NCI-H2081 (cell line): ENCODE measurements around the gene USH2A.
A peak's percentile ranks its signal among the peaks of the same experiment; 100 is the strongest.

Experiments used
- DNase-seq, 2 experiments: peaks; one replicate each; lab custom pipeline; 2025; lab: John Stamatoyannopoulos, UW

USH2A gene

DNA sequence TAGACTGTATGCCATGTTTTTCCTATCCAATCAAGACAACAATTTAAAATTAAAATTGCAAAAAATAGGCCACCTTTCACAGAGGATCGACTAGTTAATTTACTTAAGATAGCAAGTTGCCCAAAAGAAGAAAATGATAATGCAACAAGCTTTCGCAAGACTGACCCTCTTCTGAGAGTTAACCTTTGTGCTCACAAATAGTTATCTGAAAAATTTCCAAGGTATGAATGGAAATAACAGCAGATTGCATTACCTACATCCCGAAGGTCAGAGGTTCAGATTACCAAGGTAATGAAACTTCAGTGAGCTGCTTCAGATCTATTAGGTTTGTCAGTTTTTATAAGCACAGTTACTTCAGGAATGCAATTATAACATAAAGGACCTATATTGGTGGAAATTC, 558.2 kb downstream of the USH2A start:
- DNase-seq: no peak

DNA sequence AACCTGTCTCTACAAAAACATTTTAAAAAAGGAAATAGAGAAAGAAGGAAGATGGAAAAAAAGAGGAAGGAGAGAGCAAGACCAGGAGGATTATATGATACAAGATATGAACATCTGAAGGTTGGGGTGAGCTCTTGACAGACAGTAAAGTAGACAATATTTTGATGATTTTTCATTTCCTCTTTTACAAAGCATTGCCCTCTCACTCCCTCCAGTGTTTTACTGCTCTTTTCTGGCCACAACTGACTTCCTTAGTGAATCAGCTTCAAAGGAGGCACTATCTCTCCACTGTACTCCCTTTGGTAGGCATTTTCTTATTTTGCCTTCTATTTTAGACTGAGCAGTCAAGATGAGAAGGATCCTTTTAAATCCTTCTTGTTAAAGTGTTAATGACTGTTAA, 559.5 kb downstream of the USH2A start:
- no peak for DNase-seq

DNA sequence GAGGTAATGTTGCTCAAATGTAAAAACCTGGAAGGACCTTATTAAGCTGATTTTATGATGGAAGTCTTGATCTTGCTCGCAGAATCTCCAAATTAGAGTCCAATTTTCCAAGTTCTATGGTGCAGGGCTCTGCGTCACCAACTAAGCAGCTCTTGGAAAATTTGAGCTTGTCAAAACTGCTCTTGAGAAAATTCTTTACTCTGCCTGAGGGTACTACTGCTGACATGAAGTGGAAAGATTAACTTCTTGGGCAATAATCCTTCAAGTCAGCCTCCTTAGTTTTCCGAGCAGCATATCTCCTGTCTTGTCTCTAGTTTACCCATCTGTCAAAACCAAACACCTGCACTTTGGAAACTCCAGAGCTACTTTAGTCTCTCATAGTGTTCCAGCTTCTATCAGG, 562.4 kb downstream of the USH2A start:
- DNase-seq: no peak

DNA sequence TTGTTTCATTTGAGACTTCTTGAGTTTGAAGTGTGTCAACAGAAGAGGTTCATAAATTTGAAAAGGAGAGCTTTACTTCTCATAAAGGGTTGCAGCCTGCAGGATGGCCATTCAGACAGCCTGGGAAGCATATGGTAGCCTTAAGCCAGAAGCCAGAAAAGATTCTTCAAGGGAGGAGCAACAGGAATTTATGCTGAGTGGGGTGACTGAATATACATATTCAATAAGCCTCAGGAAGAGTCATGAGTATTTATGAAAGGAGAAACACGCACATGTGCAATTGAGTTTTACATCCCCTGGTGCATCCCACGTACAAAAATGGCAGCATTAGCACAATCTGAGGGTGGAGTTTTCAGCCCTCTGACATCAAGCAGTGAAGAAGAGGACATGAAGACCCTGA, 565.9 kb downstream of the USH2A start:
- no peak for DNase-seq

DNA sequence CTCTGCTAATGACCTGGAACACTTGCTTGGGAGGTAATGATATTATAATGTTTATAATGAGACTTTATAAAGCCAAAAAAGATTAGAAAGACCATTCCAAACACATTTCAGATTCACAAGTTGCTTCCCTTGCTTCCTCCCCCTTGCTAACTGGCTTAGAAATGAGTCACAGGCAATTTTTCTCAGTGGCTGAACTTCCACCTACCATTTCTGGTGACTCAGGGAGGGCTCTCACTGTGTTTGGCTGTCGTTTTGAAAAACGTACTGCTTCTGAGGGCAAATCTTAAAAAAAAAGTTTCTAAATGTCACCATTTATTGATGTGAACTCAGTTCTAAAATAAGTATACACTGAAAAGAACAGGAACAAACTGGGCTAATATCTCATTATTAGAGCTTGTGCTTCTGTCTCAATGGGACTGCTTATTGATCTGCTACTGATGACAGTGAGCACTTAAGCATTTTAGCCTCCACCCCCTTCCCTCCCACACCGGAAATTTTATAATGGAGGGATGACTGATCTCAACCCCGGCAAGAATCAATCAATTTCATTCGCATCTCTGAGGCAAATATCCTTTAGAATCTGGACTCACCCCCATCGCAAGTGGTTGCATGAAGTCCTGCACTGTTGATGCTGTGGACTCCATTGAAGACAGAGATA, 577.9 kb downstream of the USH2A start:
- no peak for DNase-seq

DNA sequence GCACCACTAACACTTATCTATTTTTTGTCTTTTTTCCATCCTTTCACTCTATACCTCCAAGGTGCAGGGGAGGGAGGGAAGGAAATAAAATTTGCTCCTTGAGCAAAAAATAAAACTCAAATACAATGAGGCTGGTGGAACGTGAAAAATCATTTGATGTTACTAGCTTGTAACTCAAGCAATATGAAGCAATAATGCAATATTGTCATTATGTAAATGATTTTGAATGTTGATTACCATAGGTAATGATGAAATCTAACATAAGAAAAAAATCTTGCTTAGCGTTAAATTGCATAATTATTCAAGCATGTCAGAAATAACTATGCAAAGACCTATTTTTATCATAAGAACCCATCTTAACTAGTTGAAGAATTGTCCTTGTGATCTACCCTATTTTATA, 578.5 kb downstream of the USH2A start:
- DNase-seq: no peak

DNA sequence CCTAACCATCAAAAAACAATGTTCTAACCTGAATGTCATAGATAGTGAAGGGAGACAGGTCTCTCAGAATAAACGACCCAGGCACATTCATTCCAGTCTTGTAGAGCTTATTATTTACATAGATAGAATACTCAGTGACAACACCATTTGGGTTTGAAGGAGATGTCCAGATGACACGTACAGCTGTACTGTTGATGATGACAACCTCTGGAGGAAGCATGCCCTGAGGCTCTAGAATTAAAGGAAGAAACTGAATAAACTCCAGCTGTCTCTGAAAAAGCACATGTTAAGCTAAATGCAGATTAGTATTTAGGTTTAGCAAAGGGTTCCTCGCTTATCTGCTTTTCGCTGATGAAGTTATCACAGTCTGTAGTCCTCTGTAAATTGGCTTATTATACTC, 579.0 kb downstream of the USH2A start:
- DNase-seq: no peak

DNA sequence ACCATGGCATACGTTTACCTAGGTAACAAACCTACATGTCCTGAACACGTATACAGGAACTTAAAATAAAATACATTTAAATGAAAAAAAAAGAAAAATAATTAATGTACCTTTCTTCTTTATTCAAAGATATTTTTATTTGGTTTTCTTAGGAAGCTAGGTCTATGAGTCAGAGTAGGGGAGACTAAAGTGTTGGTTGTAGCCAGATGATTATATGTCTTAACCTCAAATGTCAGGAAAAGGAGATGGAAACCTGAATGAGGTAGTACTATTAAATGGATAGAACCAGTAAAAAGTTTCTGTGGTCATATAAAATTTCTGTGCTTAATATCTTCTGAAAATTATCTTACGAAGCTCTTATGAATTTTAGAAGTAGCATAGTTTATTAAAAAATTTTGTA, 580.3 kb downstream of the USH2A start:
- no peak for DNase-seq

DNA sequence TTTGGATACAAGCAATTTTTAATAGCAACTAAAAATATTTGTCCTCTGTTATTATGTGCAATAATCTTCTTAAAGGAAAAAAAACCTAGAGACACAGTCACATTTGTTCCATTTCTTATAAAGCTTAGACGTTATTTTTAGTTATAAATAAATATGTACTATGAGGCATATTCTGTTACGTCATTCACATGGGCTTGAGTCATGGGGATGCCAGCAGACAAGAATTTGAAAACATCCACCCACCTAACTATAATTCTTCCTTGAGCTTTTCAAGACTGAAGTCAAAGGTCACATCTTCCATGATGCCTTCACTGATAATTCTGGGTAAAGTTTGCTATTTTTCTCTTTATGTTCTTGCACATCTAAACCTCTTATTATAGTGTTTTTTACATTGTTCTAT, 587.3 kb downstream of the USH2A start:
- no peak for DNase-seq

DNA sequence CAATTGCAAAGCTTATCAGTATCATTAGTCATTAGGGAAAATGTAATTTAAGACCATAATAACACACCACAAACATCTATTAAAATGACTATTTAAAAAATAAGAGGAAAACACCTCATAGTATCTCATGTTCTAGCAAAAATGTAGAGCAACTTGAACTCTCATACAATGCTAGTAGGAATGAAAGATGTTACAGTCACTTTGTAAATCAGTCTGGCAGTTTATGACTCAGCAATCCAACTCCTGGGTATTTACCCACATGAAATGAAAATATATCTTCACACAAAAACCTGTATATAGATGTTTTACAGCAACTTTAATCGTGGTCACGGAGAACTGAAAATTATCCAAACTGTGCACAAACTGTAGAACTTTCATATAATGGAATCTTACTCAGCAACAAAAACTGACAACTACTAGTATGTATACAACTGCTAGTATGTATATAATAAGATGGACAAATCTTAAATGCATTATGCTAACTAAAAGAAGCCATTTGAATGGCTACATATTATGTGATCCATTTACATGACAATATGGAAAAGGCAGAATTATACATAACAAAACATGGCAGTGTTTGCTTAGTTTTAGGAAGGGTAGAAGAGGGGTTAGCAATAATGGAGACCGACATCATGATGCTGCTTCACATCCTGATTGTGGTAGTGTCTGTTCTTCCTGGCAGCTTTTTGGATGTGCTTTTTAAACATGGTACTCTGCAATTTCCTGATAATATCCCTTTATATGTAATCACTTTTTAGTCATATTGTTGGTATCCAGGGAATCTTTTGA, 589.1 kb downstream of the USH2A start:
- no peak for DNase-seq

DNA sequence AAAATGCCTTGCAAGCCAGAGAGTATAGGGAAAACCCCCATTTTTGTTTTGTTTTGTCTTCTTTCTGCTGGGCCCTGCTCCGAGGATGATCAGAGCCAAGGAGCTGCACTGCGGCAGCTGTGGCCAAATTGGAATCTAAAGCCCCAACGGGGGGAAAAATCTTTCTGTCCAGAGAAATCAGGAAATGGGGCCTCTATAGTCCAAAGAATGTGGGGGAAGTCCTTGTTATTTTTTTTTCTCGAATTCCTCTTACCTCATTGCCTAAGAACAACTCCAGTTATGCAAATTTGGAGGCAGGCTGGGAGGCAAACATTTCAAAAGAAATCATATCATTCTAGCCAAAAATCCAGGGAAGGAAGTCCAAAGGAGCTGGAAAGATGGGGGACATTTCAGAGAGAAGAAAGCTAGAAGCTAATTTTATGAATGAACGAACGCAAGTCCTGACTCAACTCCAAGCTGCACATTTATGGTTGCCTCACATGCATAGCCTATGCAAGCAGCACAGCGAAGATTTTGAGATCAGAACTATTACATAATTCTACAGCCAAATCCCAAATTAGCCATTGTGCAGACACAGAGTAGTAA, 592.9 kb downstream of the USH2A start:
- DNase-seq: no peak

DNA sequence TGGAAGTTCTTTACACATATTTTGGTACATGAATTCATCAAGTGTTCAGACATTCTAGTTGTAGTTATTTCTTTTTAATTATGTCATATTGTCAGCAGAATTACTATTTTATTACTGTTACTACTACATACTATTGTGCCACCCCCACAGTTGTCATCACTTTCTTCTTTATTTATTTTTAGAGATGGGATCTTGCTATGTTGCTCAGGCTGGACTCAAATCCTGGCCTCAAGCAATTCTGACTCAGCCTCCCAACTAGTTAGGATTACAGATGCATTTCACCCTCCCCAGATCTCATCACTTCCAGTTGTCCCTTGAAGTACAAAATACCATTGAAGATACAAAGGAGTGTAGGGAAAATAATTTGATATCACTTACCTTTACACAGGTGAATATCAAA, 598.2 kb downstream of the USH2A start:
- DNase-seq: no peak

DNA sequence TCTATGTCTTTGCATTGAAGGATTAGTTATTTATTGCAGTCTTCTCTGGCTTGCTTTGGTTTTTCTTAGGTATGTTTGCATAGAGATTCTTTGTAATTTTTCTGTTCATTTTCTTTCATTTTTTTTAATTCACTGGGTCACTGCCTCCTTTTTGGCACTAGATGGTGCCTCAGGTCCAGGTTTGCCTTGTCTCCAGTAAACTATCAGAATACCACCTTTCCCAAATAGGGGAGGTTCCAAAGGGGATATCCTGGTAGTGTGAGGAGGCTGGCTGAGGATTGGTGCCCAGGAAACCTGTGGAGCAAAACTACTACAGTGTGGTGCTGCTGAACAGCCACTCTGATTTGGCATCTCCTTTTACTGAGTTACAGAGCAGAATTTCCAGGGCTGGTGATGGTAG, 599.0 kb downstream of the USH2A start:
- DNase-seq: peak; percentile 1 to 34

DNA sequence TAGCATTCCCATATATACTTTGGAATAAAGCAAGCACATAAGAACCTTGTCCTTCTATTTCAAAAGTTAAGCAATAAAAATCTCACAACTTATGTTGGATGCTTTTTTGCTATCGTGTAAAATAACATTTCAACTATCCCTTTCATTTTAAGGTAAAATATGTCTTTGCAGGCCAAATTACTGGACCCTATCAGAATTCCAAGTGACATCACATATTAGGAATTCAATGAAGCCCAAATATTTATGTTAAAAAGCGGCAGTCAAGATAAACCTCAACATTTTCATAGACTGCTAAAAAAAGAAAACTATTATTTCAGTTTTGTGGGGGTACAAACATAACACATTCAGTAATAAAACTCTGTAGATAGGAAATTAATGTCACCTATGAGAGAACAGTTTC, 604.1 kb downstream of the USH2A start:
- no peak for DNase-seq

DNA sequence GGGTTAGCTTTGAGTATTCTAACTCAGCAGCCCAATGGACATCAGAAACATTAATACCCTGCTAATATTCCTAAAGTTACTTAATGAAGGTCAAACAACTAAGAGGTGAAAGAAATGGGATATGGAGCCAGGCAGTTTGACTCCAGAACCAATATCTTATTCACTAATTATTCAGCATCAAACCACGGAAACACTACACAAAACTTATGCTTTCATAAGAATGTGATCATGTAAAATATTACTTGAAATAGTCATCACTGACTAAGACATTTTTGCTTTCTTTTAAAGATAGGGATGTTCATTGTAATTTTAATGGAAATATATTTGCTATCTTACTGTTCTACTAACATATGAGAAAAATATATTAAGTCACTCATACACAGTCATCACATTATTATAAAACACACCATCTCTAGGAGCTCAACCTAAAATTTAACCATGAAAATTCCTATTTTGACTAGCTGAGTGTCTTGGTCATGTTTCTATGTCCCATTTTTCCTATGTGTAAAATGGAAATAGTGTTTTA, 615.3 kb downstream of the USH2A start:
- no peak for DNase-seq

DNA sequence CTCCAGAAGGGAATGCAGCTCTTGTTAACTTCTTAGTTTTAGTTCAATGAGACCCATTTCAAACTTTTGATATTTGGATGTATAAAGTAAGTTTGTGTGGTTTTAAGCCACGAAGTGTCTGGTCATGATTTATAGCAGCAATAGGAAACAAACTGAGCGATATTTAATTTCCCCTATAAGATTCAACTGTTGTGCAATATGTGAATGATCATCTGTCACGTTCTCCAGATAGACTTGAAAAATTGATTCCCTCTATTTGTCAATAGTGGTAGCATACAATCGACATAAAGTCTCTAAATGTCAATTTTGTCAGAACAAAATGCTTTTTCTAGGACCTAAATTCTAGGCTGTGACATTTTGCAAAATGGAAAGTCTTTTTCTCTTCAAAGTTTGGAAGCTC, 616.0 kb downstream of the USH2A start:
- no peak for DNase-seq

DNA sequence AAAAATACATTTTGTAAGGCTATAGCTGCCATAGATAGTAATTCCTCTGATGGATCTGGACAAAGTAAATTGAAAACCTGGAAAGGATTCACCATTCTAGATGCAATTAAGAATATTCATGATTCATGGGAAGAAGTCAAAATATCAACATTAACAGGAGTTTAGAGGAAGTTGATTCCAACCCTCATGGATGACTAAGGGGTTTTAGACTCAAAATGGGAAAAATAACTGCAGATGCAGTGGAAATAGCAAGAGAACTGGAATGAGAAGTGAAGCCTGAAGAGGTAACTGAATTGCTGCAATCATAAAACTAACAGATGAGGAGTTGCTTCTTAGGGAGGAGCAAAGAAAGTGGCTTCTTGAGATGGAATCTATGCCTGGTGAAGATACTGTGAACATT, 625.4 kb downstream of the USH2A start:
- no peak for DNase-seq

DNA sequence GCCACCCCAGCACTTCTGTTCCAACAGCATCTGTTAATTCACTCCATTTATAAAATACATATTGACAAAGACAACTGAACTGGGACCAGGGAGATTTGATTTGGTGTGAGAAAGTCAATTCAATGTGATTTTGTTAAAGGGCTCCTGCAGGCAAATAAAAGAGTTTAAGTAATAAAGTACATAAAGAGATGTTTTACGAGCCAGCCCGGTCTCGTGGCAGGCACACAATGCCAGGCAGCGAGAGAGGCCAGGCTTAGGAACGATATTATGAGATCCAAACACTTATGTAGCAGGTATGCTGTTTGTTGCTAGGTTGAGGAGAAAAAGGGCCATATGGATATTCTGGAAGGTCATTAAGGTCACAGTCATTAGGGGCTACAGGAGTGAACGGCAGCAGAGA, 629.1 kb downstream of the USH2A start:
- peak; percentile 78 to 92 for DNase-seq

DNA sequence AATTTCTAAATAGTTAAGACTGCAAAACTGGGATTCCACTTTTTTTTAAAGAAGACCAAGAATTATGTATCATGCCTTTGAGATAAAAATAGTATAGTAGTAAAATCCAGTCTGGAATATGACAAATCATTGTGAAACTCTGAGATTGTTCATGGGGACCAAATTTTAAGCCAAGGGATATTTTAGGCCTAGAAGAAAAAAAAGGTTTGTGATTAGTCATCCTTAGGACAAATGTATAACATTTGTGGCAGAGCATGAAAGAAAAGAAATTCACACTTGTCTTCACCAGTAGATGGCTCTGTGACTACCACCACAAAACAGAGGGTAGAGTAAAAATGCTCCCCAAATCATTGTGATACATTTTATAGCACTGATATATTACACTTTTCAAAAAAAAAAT, 630.1 kb downstream of the USH2A start:
- DNase-seq: peak; percentile 11 to 54

DNA sequence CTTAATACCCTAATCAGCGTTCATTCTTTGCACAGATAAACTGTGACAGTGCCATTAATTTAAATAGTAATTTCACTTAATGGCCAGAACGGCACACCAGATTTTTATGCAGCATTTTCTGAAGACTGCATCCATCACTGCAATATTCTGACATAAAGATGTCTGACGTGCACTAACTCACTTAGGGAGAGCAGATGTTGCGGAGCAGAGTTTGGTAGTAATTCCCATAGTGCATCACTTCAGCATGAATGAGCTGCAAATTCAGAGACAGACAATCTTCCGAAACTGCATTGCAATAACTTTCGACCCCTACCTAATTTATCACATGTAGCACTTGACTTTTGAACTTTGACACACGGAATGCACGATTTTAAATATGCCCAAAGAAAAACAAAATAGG, 630.8 kb downstream of the USH2A start:
- DNase-seq: no peak

DNA sequence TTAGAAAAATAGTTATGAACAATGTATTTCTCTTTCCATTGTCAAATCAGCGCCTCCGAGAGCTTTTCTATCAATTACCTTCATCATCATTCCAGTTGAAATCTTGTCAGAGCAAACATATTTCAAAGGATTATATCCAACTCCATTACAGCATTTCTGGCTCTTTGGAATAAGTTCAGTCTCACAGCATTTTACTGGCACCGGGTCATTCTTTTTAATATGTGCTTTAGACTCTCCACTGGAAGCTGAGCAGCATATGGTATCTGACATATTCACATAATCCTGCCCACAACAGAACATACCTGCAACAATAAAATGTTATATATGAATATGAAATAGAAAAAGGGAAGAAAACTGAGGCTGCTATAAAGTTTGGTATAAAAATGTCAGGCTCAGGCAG, 633.3 kb downstream of the USH2A start:
- DNase-seq: no peak

DNA sequence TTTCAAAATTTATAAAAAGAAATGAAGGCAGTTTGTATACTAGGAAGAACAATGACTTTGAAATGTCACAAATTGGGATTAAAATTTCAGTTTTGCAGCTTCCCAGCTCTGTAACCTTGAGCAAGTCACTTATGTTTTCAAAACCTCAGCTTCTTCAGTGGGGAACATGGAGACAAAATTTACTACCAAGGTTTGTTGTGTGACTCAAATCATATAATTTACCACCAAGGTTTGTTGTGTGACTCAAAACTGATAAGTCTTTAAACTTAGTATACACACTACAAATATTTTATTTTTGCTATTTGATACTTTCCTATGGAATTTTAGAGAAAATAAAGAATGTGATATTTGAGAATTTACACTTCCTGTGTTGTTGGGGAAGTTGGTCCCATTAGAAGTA, 636.3 kb downstream of the USH2A start:
- no peak for DNase-seq

DNA sequence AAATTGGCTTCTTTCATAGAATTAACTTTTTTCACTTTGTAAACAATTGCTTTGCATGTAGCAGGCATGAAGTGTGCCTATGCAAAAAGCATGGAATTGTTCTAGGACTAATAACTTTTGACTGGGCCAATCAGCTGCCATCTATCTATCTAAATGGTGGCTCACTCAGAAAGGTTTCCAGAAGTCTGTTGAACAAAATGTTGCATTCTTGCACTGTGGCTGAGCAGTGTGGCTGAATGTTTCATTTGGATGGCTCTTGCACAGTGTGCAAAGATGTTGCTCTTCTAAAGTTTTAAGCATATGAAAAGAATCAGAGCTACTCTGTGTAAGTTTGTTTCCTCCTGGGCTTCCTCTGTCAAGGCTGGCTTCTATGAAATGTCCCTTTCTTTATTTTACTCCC, 642.6 kb downstream of the USH2A start:
- DNase-seq: no peak
